Endometrial microvascular endothelial cells (primary cell): ENCODE data around the gene GALNTL6. TPM values are rescaled to one million over a fixed set of nuclear protein-coding genes. Genes with fewer than 3 reads are reported as not detected.

Experiments used
- in situ Hi-C: cut with HindIII; loops from 2 replicates; pipeline ENCODE4 v1.10.0; 2017; ENCODE audit warnings: low sequenced_read_pairs, low pct_unique_long_range_greater_than_20kb; ENCODE audit errors: inconsistent ontology term
- total RNA-seq: library from RNA; depleted of rRNA; stranded (reverse); fragments of >200 nt; gene quantifications from one replicate; pipeline ENCODE4 v1.2.3, GENCODE V29; 2015; ENCODE audit errors: inconsistent ontology term

GALNTL6 gene
- total RNA-seq, 1 donor from 2014 or later = not detected

GRCh38 chr4:172152284-172152683 lies 339.1 kb downstream of the GALNTL6 start:
- in situ Hi-C loops = no loop called here

GRCh38 chr4:172153719-172154118 lies 340.5 kb downstream of the GALNTL6 start:
- in situ Hi-C loops = no loop called here

- in situ Hi-C loops = no loop called here
Observed at GRCh38 chr4:172155838-172156345, 342.7 kb downstream of the GALNTL6 start.

GRCh38 chr4:172157946-172158345 lies 344.7 kb downstream of the GALNTL6 start:
- in situ Hi-C loops = no loop called here

GRCh38 chr4:172163215-172163614 lies 350.0 kb downstream of the GALNTL6 start:
- in situ Hi-C loops = no loop called here

GRCh38 chr4:172168888-172169287 lies 355.7 kb downstream of the GALNTL6 start:
- in situ Hi-C loops = no loop called here

- in situ Hi-C loops = no loop called here
Observed at GRCh38 chr4:172169871-172170270, 356.7 kb downstream of the GALNTL6 start.

- in situ Hi-C loops = no loop called here
Observed at GRCh38 chr4:172173206-172173605, 360.0 kb downstream of the GALNTL6 start.

- in situ Hi-C loops = no loop called here
Observed at GRCh38 chr4:172177382-172177781, 364.2 kb downstream of the GALNTL6 start.

GRCh38 chr4:172188248-172188988 lies 375.2 kb downstream of the GALNTL6 start:
- in situ Hi-C loops = no loop called here

GRCh38 chr4:172202480-172203076 lies 389.4 kb downstream of the GALNTL6 start:
- in situ Hi-C loops = no loop called here

- in situ Hi-C loops = no loop called here
Observed at GRCh38 chr4:172207258-172207657, 394.1 kb downstream of the GALNTL6 start.

- in situ Hi-C loops = no loop called here
Observed at GRCh38 chr4:172207886-172208285, 394.7 kb downstream of the GALNTL6 start.

- in situ Hi-C loops = no loop called here
Observed at GRCh38 chr4:172220679-172221078, 407.5 kb downstream of the GALNTL6 start.

- in situ Hi-C loops = no loop called here
Observed at GRCh38 chr4:172225457-172225856, 412.3 kb downstream of the GALNTL6 start.

GRCh38 chr4:172232966-172233365 lies 419.8 kb downstream of the GALNTL6 start:
- in situ Hi-C loops = no loop called here

- in situ Hi-C loops = no loop called here
Observed at GRCh38 chr4:172243551-172243950, 430.3 kb downstream of the GALNTL6 start.

GRCh38 chr4:172245516-172245915 lies 432.3 kb downstream of the GALNTL6 start:
- in situ Hi-C loops = no loop called here

- in situ Hi-C loops = no loop called here
Observed at GRCh38 chr4:172253409-172253808, 440.2 kb downstream of the GALNTL6 start.

- in situ Hi-C loops = no loop called here
Observed at GRCh38 chr4:172256820-172257219, 443.6 kb downstream of the GALNTL6 start.
